Keratinocyte (primary cell): ENCODE results near the gene TRIP11. TPM values are rescaled to one million over a fixed set of nuclear protein-coding genes. Genes with fewer than 3 reads are reported as not detected.

ENCODE experiments used
- DNase-seq: peaks from one replicate; pipeline ENCODE4 v3.0.0-alpha.2; 2011; ENCODE audit warnings: low read depth, missing footprints, low spot score
- FAIRE-seq: peaks from 2 replicates; lab custom pipeline; 2011; peaks lifted over from hg19 to GRCh38; lab: Jason Lieb, UNC
- H2AFZ ChIP-seq: 2 replicates; pipeline ENCODE4 v1.6.0; 2012; ENCODE audit warnings: low read length, control low read depth, inconsistent platforms; ENCODE audit not compliant: control insufficient read depth
- H3K27ac ChIP-seq: 2 replicates; pipeline ENCODE4 v1.5.1; 2011; ENCODE audit warnings: low read length; ENCODE audit not compliant: control insufficient read depth, insufficient read depth
- H3K27me3 ChIP-seq: 3 replicates; pipeline ENCODE4 v1.6.0; 2011; ENCODE audit warnings: low read length; ENCODE audit not compliant: control insufficient read depth, insufficient read depth; ENCODE audit errors: extremely low read depth
- H3K36me3 ChIP-seq, 2 experiments: 2 replicates in 1 of 2; 3 replicates in 1 of 2; pipeline ENCODE4 v1.5.1; 2011; ENCODE audit warnings: low read length in 2 of 2, mild to moderate bottlenecking in 1 of 2; ENCODE audit not compliant: control insufficient read depth in 2 of 2, insufficient read depth in 2 of 2; ENCODE audit errors: extremely low read depth in 1 of 2
- H3K4me1 ChIP-seq: 3 replicates; pipeline ENCODE4 v1.5.1; 2011; ENCODE audit warnings: low read length; ENCODE audit not compliant: control insufficient read depth, insufficient read depth; ENCODE audit errors: extremely low read depth
- H3K4me2 ChIP-seq: 3 replicates; pipeline ENCODE4 v1.6.0; 2011; ENCODE audit warnings: low read depth, low read length; ENCODE audit not compliant: control insufficient read depth, insufficient read depth; ENCODE audit errors: extremely low read depth
- H3K4me3 ChIP-seq, 3 experiments: fragments of 200-600 bp in 1 of 3; sonication (generic) in 1 of 3; 2 replicates in 2 of 3; 3 replicates in 1 of 3; pipeline ENCODE4 v1.5.1; 2011 to 2016; ENCODE audit warnings: low read length in 3 of 3, mild to moderate bottlenecking in 3 of 3, control low read depth in 2 of 3, inconsistent platforms in 1 of 3, low read depth in 1 of 3, mixed read lengths in 1 of 3, mixed run types in 1 of 3, moderate library complexity in 1 of 3; ENCODE audit not compliant: control insufficient read depth in 2 of 3, insufficient read depth in 2 of 3; ENCODE audit errors: extremely low read depth in 1 of 3
- H3K79me2 ChIP-seq: 2 replicates; pipeline ENCODE4 v1.6.0; 2012; ENCODE audit warnings: low read length; ENCODE audit not compliant: control insufficient read depth, insufficient read depth
- H3K9ac ChIP-seq: 3 replicates; pipeline ENCODE4 v1.6.0; 2011; ENCODE audit warnings: low read length; ENCODE audit not compliant: control insufficient read depth, insufficient read depth; ENCODE audit errors: extremely low read depth
- H3K9me1 ChIP-seq: 3 replicates; pipeline ENCODE4 v1.6.0; 2011; ENCODE audit warnings: low read length; ENCODE audit not compliant: control insufficient read depth, insufficient read depth; ENCODE audit errors: extremely low read depth
- H3K9me3 ChIP-seq: 2 replicates; pipeline ENCODE4 v1.5.1; 2012; ENCODE audit warnings: low read depth, low read length; ENCODE audit not compliant: control insufficient read depth
- H4K20me1 ChIP-seq: 3 replicates; pipeline ENCODE4 v1.6.0; 2011; ENCODE audit warnings: low read length; ENCODE audit not compliant: control insufficient read depth, insufficient read depth; ENCODE audit errors: extremely low read depth
- EZH2 ChIP-seq: IDR thresholded peaks from one replicate; pipeline ENCODE4 v1.6.1; 2012; ENCODE audit warnings: inconsistent platforms, mild to moderate bottlenecking, low read length, moderate library complexity
- dilution Hi-C: fragments of 300-500 bp; cut with MboI; formaldehyde crosslinking; loops from one replicate; pipeline ENCODE4 v1.7.0; 2020; ENCODE audit warnings: low sequenced_read_pairs; ENCODE audit not compliant: extremely low pct_ligation_motif_present
- polyA plus RNA-seq, 5 experiments: library from polyadenylated mRNA; depleted of rRNA in 3 of 5; stranded (reverse) in 3 of 5; stranded (forward) in 1 of 5; unstranded in 1 of 5; fragments of >200 nt; gene quantifications; 1 replicate in 1 of 5; 2 replicates in 3 of 5; 3 replicates in 1 of 5; pipeline versions ENCODE4 v1.2.1 to v1.2.3, GENCODE V29; 2011 to 2012; ENCODE audit warnings: missing spikeins in 2 of 5, low read depth in 1 of 5, low replicate concordance in 1 of 5
- TF ChIP-seq, protein P1 (sequence below), 3 experiments: IDR thresholded peaks in 1 of 3; conservative IDR thresholded peaks in 1 of 3; optimal IDR thresholded peaks in 1 of 3; 2 replicates in 2 of 3; 3 replicates in 1 of 3; pipeline versions ENCODE3 to v1.5.1; 2011; ENCODE audit warnings: low read length in 3 of 3, mild to moderate bottlenecking in 3 of 3, moderate library complexity in 2 of 3, control low read depth in 1 of 3, inconsistent platforms in 1 of 3; ENCODE audit not compliant: insufficient read depth in 2 of 3; ENCODE audit errors: extremely low read depth in 1 of 3

The TRIP11 gene
- polyA plus RNA-seq, 1 donor (not counting 4 experiments of a cell fraction or from before 2014, with no cell fraction given), result 25.3 TPM

DNA sequence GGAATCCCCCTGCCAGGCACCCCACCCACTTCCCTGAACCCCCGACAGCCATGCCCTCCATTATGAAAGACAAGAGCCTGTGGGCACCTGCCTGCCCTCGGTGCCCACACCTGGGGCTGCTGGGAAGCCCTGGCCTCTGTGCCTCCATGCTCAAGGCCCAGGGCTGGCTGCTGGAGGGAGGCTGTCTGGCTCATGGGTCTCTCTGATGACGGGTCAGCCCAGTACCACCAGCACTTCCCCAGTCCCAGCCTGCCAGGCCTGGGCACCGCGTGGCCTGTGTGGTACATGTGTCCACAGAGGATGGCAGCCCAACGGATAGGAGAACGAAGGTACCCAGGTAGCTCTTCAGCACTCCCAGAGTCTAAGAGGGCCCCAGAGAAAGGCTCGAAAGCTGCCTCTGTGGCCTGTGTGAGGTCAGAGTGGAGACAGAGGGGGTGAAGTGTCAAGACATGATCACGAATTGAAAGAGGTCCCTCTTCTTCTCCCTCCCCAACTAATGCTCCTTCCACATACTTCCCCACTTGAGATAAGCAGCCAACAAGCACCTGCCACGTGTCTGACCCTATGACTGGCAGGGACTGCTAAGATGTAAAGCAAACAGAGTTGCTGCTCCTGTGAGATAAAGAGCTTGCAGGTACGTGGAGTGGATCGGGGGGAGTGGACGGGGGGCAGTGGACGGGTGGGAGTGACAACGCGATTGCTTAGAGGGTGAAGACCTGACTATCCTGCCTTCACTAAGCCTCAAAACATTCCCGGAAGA is 113.5 kb downstream of the TRIP11 start:
- Histone ChIP-seq H3K79me2 (no peaks in the 10 kb centered on the region), H3K9me1 (no peaks in the 10 kb centered on the region), H3K27ac (no peak overlapping the region), H3K4me2 (no peak overlapping the region), H3K9ac (no peak overlapping the region), H3K27me3 (no peaks in the 10 kb centered on the region), H3K4me3 (no peak overlapping the region), H3K9me3 (no peaks in the 10 kb centered on the region), H2AFZ (no peak overlapping the region), H4K20me1 (no peaks in the 10 kb centered on the region), H3K36me3 (no peaks in the 10 kb centered on the region), H3K4me1 (peaks cover 4% of the 10 kb centered on the region)
- FAIRE-seq, result no peak
- DNase-seq, result no peak
- dilution Hi-C loops, result no loop called here
- TF ChIP-seq EZH2, result no peak
- TF ChIP-seq, protein P1, sequence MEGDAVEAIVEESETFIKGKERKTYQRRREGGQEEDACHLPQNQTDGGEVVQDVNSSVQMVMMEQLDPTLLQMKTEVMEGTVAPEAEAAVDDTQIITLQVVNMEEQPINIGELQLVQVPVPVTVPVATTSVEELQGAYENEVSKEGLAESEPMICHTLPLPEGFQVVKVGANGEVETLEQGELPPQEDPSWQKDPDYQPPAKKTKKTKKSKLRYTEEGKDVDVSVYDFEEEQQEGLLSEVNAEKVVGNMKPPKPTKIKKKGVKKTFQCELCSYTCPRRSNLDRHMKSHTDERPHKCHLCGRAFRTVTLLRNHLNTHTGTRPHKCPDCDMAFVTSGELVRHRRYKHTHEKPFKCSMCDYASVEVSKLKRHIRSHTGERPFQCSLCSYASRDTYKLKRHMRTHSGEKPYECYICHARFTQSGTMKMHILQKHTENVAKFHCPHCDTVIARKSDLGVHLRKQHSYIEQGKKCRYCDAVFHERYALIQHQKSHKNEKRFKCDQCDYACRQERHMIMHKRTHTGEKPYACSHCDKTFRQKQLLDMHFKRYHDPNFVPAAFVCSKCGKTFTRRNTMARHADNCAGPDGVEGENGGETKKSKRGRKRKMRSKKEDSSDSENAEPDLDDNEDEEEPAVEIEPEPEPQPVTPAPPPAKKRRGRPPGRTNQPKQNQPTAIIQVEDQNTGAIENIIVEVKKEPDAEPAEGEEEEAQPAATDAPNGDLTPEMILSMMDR (optimal IDR thresholded peaks at IDR 0.05 in 1 of 3, IDR thresholded peaks at IDR 0.05 in 1 of 3, conservative IDR thresholded peaks at IDR 0.05 in 1 of 3; ENCODE audit: extremely low read depth in 1 of 3, insufficient read depth in 2 of 3, low read length in 3 of 3), result no peak

DNA sequence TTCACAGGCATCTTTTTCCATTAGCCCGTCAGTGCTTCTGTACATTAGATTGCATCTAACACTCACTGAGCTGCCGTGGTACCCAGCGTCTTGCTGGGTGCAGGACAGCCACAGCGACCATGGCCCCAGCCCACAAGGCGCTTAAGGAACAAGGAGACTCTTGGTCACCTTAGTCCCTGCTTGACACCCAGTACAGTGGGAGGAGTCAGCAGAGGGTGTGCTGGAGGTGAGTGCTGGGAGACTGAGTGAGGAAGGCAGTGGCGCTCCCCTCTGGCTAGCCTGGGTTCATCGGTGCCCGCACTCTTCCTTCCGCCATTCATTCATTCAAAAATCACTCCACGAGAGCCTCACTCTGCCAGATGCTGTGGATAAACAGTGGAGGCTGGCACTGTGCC is 114.1 kb downstream of the TRIP11 start:
- H2AFZ ChIP-seq, result no peak overlapping the region
- peaks cover 4% of the 10 kb centered on the region for H3K4me1 ChIP-seq
- H3K9ac ChIP-seq, result no peak overlapping the region
- no peak overlapping the region for H3K27ac ChIP-seq
- H3K9me3 ChIP-seq, result no peaks in the 10 kb centered on the region
- H3K79me2 ChIP-seq, result no peaks in the 10 kb centered on the region
- TF ChIP-seq, protein P1 (optimal IDR thresholded peaks at IDR 0.05 in 1 of 3, IDR thresholded peaks at IDR 0.05 in 1 of 3, conservative IDR thresholded peaks at IDR 0.05 in 1 of 3; ENCODE audit: extremely low read depth in 1 of 3, insufficient read depth in 2 of 3, low read length in 3 of 3), result no peak
- no peak for TF ChIP-seq EZH2
- no peak for DNase-seq
- no peak overlapping the region for H3K4me2 ChIP-seq
- no peak for FAIRE-seq
- no peaks in the 10 kb centered on the region for H4K20me1 ChIP-seq
- dilution Hi-C loops, result no loop called here
- no peaks in the 10 kb centered on the region for H3K9me1 ChIP-seq
- no peaks in the 10 kb centered on the region for H3K27me3 ChIP-seq
- H3K36me3 ChIP-seq, result no peaks in the 10 kb centered on the region
- no peak overlapping the region for H3K4me3 ChIP-seq
